Neutrophil (primary cell): ENCODE results near the gene PDPN.

Experiments
- H3K27ac ChIP-seq: fragments of 200-600 bp; sonication (generic); 2 replicates; pipeline ENCODE4 v1.5.1; 2016; ENCODE audit warnings: mild to moderate bottlenecking, moderate library complexity
- H3K27me3 ChIP-seq: fragments of 200-600 bp; sonication (generic); 2 replicates; pipeline ENCODE4 v1.6.0; 2016; ENCODE audit warnings: mild to moderate bottlenecking
- H3K36me3 ChIP-seq: fragments of 200-600 bp; sonication (generic); 2 replicates; pipeline ENCODE4 v1.5.1; 2017
- H3K4me1 ChIP-seq, 2 experiments: fragments of 200-600 bp in 1 of 2; sonication (generic) in 1 of 2; 1 replicate in 1 of 2; 2 replicates in 1 of 2; pipeline versions ENCODE4 v1.5.1 to v1.6.1; 2013 to 2016; ENCODE audit warnings: low read depth in 1 of 2, low read length in 1 of 2, mild to moderate bottlenecking in 1 of 2, moderate library complexity in 1 of 2; ENCODE audit not compliant: control insufficient read depth in 1 of 2, insufficient read depth in 1 of 2
- H3K4me3 ChIP-seq, 2 experiments: fragments of 200-600 bp in 1 of 2; sonication (generic) in 1 of 2; 1 replicate in 1 of 2; 2 replicates in 1 of 2; pipeline ENCODE4 v1.5.1; 2013 to 2016; ENCODE audit warnings: low read depth in 1 of 2, low read length in 1 of 2, mild to moderate bottlenecking in 1 of 2, moderate library complexity in 1 of 2
- H3K9me3 ChIP-seq: fragments of 200-600 bp; sonication (generic); 2 replicates; pipeline ENCODE4 v1.5.1; 2016
- TF ChIP-seq, protein P1 (sequence below): fragments of 200-600 bp; sonication (generic); IDR thresholded peaks from 2 replicates; pipeline ENCODE4 v1.5.1; 2016; ENCODE audit warnings: antibody characterized with exemption

The PDPN gene

DNA sequence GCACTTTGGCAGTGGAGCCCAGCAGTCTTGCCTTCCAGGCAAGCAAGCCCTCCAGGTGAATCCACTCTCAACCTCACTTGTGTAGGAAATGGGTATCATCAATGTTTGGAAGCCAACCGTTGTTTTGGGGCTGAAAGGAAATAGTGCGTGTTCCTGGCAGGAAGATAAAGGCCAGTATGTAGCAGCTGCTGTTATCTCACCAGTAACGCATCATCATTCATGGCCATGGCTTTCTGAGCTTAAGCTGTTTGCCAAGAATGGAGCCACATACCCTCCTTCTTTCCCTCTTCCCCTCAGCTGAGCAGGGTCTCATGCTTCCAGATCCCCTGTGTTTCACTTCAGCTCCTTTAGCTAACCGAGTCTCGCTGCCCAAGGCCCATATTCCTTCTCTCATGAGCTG, 2.2 kb upstream of the PDPN start:
- TF ChIP-seq, protein P1, sequence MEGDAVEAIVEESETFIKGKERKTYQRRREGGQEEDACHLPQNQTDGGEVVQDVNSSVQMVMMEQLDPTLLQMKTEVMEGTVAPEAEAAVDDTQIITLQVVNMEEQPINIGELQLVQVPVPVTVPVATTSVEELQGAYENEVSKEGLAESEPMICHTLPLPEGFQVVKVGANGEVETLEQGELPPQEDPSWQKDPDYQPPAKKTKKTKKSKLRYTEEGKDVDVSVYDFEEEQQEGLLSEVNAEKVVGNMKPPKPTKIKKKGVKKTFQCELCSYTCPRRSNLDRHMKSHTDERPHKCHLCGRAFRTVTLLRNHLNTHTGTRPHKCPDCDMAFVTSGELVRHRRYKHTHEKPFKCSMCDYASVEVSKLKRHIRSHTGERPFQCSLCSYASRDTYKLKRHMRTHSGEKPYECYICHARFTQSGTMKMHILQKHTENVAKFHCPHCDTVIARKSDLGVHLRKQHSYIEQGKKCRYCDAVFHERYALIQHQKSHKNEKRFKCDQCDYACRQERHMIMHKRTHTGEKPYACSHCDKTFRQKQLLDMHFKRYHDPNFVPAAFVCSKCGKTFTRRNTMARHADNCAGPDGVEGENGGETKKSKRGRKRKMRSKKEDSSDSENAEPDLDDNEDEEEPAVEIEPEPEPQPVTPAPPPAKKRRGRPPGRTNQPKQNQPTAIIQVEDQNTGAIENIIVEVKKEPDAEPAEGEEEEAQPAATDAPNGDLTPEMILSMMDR = no peak
- Histone ChIP-seq H3K27me3 (peaks cover 79% of the 10 kb centered on the region), H3K9me3 (no peaks in the 10 kb centered on the region), H3K4me1 (no peaks in the 10 kb centered on the region), H3K36me3 (no peaks in the 10 kb centered on the region), H3K4me3 (no peak overlapping the region), H3K27ac (no peak overlapping the region)

DNA sequence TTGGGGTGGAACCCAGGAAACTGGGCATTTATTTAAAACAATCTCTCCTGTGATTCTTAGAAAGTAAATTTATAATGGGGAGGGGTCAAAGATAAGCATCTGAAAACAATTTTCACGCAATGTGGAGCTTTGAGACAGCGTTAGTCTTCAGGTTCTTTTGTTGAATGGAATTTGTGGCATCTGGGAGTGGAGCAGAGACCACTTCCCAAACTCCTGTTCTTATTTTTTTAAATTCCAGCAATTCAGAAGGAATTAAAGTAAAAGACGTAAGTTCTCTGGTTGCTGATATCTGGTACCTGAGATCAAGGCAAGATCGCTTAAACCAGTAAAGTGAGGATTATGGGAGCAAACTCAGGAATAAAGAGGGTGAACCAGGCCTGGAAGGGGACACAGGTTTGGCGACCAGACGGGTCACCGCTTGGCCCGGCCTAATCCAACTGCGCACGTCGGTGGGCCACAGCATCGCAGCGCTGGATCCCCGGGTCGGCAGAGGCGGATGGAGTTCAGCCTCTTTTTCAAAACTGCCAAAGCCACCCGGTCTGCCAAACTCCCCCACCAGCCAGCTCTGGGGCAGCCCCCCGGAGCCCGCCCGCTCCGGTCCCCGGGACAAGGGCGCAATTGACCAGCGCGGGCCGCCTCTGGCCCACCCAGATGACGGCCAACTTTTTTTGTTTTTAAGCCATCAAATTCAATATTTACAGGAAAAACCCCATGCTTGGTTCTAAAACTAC, 754 bp upstream of the PDPN start:
- Histone ChIP-seq H3K36me3 (no peaks in the 10 kb centered on the region), H3K4me3 (no peak overlapping the region), H3K27me3 (peaks cover 87% of the 10 kb centered on the region), H3K4me1 (no peaks in the 10 kb centered on the region), H3K27ac (no peak overlapping the region), H3K9me3 (no peaks in the 10 kb centered on the region)
- TF ChIP-seq, protein P1 = no peak

DNA sequence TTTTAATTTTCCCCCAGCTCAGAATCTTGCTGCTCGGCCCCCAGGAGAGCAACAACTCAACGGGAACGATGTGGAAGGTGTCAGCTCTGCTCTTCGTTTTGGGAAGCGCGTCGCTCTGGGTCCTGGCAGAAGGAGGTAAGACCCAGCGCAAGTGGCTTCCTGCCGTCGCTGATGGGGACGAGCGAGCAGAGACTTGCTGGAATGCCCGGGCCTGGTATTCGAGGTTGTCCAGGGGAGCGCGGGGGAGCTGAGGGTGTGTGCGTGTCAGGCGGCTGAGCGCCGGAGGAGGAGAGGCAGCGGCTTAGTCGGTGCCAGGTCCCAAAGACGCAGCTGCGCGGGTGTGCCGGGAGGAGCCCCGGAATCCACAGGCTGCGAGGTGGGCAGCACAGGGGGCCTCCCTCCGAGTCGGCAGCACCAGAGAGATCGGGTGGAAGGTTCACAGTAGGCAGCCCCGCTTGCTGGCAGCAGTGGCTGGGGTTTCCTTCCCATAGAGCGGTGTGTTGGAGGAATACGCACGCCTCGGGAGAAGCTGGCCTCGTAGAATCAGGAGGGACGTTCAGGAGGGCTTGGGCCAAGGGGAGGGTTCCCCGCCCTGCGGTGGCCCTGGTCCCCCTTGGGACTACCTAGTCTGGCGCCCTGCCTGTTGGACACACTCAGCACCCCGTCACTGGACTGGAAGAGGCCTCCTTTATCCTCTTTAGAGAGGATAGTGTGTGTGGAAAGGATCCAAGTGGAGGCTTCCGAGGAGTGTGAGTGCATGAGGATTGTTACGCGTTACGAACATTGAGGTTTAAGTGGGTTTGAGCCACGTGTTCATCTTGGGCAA, 547 bp downstream of the PDPN start:
- H3K4me3 ChIP-seq = no peak overlapping the region
- H3K27ac ChIP-seq = no peak overlapping the region
- no peaks in the 10 kb centered on the region for H3K9me3 ChIP-seq
- no peaks in the 10 kb centered on the region for H3K36me3 ChIP-seq
- no peaks in the 10 kb centered on the region for H3K4me1 ChIP-seq
- H3K27me3 ChIP-seq = peaks cover 93% of the 10 kb centered on the region
- TF ChIP-seq, protein P1 = no peak

DNA sequence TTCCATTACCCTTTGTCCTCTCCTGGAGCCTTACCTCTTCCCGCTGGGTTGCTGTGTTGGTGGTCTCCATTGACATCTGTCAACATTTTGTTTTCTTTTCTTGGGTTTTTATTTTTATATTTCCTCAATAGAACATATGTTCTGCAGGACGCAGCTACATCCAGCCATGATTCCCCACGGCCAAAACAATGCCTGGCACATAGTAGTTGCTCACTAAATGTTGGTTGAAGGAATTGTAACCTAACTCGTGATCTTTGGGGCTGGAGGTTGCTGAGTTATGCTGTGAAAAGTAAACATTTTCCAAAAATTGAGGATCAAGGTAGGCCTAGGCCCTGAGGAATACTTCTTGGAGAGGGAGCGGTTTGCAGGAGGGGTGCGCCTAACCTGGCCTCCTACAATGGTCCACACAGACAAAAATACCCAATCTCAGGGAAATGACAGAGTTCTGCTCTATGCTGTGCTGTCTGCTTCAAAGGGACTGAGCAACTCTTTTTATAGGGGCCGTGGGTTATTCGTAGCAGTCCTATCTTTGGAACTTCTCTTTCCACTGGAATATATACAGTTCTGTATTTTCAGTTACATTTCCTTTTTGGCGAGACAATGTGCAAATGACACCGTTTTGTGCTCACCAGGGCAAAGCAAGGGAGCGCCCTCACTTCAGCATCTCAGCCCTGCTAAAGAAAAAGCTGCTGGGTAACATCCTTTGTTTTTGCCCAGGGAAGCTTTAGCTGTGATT, 1.4 kb downstream of the PDPN start:
- no peaks in the 10 kb centered on the region for H3K9me3 ChIP-seq
- H3K4me3 ChIP-seq = no peak overlapping the region
- H3K4me1 ChIP-seq = no peaks in the 10 kb centered on the region
- H3K27ac ChIP-seq = no peak overlapping the region
- H3K27me3 ChIP-seq = peaks cover 97% of the 10 kb centered on the region
- H3K36me3 ChIP-seq = no peaks in the 10 kb centered on the region
- TF ChIP-seq, protein P1 = no peak

DNA sequence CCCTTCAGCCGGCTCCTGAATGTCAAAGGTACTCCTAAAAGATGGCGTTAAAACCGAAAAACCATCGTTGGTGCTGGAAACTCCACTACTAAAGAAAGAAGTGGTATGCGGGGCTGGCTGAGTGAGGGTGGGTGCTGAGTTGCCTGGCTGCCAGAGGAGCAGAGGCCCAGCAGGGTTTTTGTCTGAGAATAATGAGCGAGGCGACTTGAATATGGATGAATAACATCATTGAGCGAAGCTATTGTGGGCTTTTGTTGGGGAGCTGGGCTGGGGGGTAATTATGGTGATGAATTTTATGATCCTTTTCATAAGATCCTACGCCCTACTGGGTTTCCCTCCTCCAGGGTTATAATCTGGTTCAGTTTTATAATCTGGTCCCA, 2.0 kb downstream of the PDPN start:
- peaks cover 97% of the 10 kb centered on the region for H3K27me3 ChIP-seq
- no peaks in the 10 kb centered on the region for H3K9me3 ChIP-seq
- no peaks in the 10 kb centered on the region for H3K36me3 ChIP-seq
- no peak overlapping the region for H3K4me3 ChIP-seq
- no peak overlapping the region for H3K27ac ChIP-seq
- no peaks in the 10 kb centered on the region for H3K4me1 ChIP-seq
- TF ChIP-seq, protein P1 = no peak
